Body of pancreas (tissue), 4 donors: ENCODE measurements around the gene IZUMO4. TPM values are rescaled to one million over a fixed set of nuclear protein-coding genes. Genes with fewer than 3 reads are reported as not detected.

Experiments
- ATAC-seq: fragments of 150-250 bp; one replicate; pipeline ENCODE4 v1.9.1; 2016
- DNase-seq, 4 donors: peaks; one replicate each; pipeline ENCODE4 v3.0.0-alpha.2; 2019
- H3K27ac ChIP-seq, 4 donors: fragments of 200-600 bp; sonication (generic); 1 replicate in 3 of 4; 2 replicates in 1 of 4; pipeline versions ENCODE4 v1.5.1 to v1.6.1; 2016 to 2019; ENCODE audit warnings: mild to moderate bottlenecking in 1 of 4, mixed read lengths in 1 of 4, moderate library complexity in 1 of 4
- H3K27me3 ChIP-seq, 2 donors: fragments of 200-600 bp; sonication (generic); one replicate each; pipeline ENCODE4 v1.6.0; 2016; ENCODE audit warnings: mild to moderate bottlenecking in 1 of 2
- H3K36me3 ChIP-seq, 2 donors: fragments of 200-600 bp; sonication (generic); replicated peaks in 1 of 2; 2 replicates each; pipeline ENCODE4 v1.5.1; 2016; ENCODE audit warnings: low read depth in 2 of 2; ENCODE audit not compliant: insufficient read depth in 1 of 2
- H3K4me1 ChIP-seq: fragments of 200-600 bp; sonication (generic); one replicate; pipeline ENCODE4 v1.6.0; 2016
- H3K4me3 ChIP-seq, 2 donors: fragments of 200-600 bp; sonication (generic); 1 replicate in 1 of 2; 2 replicates in 1 of 2; pipeline ENCODE4 v1.5.1; 2016 to 2019
- H3K9me3 ChIP-seq, 3 donors: fragments of 200-600 bp; sonication (generic); 1 replicate in 2 of 3; 2 replicates in 1 of 3; pipeline ENCODE4 v1.5.1; 2016
- POLR2A ChIP-seq, 3 donors: fragments of 450-650 bp; IDR thresholded peaks; one replicate each; pipeline ENCODE4 v1.6.1; 2016; ENCODE audit warnings: antibody characterized with exemption in 3 of 3, mild to moderate bottlenecking in 2 of 3
- WGBS, 2 donors: methylation state at CpG; one replicate each; pipeline ENCODE4 v1.1.5; 2017; 5-methylcytosine and 5-hydroxymethylcytosine counted together
- intact Hi-C: fragments of 100-400 bp; cut with DNase I; formaldehyde crosslinking; loops from one replicate; pipeline ENCODE4 v1.15.1; 2023
- total RNA-seq, 2 donors: library from RNA; depleted of rRNA; stranded (reverse); fragments of >200 nt; gene quantifications; one replicate each; pipeline ENCODE4 v1.1.0, GENCODE V29; 2016
- TF ChIP-seq, protein P1 (sequence below), 7 experiments: fragments of 450-650 bp in 4 of 7; fragments of 200-600 bp in 3 of 7; sonication (generic) in 3 of 7; IDR thresholded peaks; one replicate each; pipeline ENCODE4 v1.5.1; 2016 to 2019; ENCODE audit warnings: antibody characterized with exemption in 7 of 7

Gene IZUMO4
- total RNA-seq, 2 donors from 2014 or later = 3.4 to 4.0 TPM

DNA sequence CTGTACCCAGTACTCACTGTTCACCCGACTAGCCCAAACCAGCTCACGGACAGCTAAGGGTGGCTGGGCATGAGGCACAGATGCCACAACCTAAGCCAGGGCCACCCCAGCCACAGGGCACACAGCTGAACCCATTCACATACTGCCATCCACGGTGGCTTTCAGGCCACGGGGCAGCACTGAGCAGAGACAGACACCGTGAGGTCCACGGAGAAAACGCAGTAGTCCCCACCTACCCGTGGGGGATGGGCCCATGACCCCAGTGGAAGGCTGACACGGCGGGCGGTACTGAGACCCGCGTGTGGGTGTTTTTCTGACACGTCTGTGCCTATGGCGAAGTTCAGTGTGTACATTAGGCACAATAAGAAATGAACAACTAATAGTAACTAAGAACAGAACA is 25.5 kb downstream of the IZUMO4 start:
- H3K27ac ChIP-seq = no peak overlapping the region
- no peaks in the 10 kb centered on the region for H3K27me3 ChIP-seq
- DNase-seq = no peak
- peaks cover 10 to 41% of the 10 kb centered on the region in 2 donors for H3K36me3 ChIP-seq
- ATAC-seq = no peak
- no peak overlapping the region for H3K4me3 ChIP-seq
- TF ChIP-seq, protein P1, sequence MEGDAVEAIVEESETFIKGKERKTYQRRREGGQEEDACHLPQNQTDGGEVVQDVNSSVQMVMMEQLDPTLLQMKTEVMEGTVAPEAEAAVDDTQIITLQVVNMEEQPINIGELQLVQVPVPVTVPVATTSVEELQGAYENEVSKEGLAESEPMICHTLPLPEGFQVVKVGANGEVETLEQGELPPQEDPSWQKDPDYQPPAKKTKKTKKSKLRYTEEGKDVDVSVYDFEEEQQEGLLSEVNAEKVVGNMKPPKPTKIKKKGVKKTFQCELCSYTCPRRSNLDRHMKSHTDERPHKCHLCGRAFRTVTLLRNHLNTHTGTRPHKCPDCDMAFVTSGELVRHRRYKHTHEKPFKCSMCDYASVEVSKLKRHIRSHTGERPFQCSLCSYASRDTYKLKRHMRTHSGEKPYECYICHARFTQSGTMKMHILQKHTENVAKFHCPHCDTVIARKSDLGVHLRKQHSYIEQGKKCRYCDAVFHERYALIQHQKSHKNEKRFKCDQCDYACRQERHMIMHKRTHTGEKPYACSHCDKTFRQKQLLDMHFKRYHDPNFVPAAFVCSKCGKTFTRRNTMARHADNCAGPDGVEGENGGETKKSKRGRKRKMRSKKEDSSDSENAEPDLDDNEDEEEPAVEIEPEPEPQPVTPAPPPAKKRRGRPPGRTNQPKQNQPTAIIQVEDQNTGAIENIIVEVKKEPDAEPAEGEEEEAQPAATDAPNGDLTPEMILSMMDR (IDR thresholded peaks at IDR 0.05) = no peak
- no peak for TF ChIP-seq POLR2A (IDR thresholded peaks at IDR 0.05)
- H3K4me1 ChIP-seq = peaks cover 11% of the 10 kb centered on the region
- H3K9me3 ChIP-seq = no peaks in the 10 kb centered on the region
- WGBS, 2 donors = 83 to 91% methylated on average over 10 to 15 of the region's 15 CpGs
- intact Hi-C loops = no loop called here

DNA sequence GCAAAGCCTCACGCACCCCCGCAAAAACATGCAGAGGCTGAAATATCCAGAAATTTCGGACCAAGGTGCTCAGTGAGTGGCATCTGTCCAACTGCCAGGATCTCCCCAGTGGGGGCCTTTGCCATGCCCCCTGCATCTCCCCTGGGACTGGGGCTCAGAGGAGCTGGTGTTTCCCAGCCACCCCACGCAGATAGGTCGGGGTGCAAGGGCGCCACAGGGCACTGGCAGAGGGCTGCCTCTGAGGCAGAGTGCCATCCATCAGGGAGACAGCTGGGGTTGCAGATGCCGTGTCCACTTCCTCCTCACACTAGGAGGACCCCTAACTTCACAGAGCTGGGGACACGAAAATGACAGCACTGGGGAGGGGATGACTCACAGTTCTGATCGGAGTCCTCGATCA is 26.3 kb downstream of the IZUMO4 start:
- intact Hi-C loops = no loop called here
- no peak for DNase-seq
- H3K36me3 ChIP-seq = peaks cover 10 to 46% of the 10 kb centered on the region in 2 donors
- H3K4me3 ChIP-seq = no peak overlapping the region
- H3K4me1 ChIP-seq = peaks cover 4% of the 10 kb centered on the region
- no peak for ATAC-seq
- TF ChIP-seq, protein P1 (IDR thresholded peaks at IDR 0.05) = no peak
- TF ChIP-seq POLR2A (IDR thresholded peaks at IDR 0.05) = no peak
- no peak overlapping the region for H3K27ac ChIP-seq
- 87 to 97% methylated on average over 7 to 9 of the region's 10 CpGs for WGBS, 2 donors
- H3K27me3 ChIP-seq = no peaks in the 10 kb centered on the region
- no peaks in the 10 kb centered on the region for H3K9me3 ChIP-seq

DNA sequence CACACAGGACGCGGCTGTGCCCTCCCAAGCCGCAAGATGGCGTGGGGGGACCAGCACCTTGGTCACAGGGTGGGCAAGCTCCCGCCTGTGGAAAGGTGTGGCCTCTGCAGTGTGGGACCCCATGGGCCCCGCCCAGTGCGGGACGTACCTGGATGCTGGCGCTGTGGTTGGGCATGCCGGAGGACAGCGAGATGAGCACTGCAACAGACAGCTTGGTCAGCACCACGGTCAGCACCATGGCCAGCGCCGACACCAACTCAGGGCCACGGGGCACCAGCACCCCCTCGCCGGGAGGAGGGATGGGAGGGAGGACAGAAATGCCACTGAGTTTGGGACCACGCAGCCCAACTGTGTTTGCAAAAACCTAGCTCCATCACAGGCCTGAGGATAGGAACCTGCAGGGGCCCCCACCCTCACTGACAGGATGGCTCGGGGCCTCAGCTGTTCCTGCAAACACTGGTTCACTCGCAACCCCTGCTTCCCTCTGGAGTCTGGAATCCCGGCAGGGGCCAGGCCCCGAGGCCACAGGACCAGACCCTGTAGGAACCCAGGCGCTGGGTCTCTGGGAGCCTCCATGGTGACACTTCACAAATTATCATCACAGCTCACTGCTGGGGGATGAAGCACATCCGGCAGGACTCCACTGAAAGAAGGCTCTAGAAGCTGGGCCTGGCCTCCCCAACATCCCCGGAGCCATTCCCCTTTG is 27.1 kb downstream of the IZUMO4 start:
- WGBS, 2 donors = 85 to 87% methylated on average over 3 to 25 of the region's 25 CpGs
- Histone ChIP-seq H3K36me3 (peaks cover 10 to 41% of the 10 kb centered on the region in 2 donors), H3K9me3 (no peaks in the 10 kb centered on the region), H3K27ac (no peak overlapping the region), H3K27me3 (no peaks in the 10 kb centered on the region), H3K4me3 (no peak overlapping the region), H3K4me1 (no peaks in the 10 kb centered on the region)
- ATAC-seq (no peak), DNase-seq (no peak)
- TF ChIP-seq, protein P1 (IDR thresholded peaks at IDR 0.05) = no peak
- TF ChIP-seq POLR2A (IDR thresholded peaks at IDR 0.05) = no peak
- intact Hi-C loops = no loop called here

DNA sequence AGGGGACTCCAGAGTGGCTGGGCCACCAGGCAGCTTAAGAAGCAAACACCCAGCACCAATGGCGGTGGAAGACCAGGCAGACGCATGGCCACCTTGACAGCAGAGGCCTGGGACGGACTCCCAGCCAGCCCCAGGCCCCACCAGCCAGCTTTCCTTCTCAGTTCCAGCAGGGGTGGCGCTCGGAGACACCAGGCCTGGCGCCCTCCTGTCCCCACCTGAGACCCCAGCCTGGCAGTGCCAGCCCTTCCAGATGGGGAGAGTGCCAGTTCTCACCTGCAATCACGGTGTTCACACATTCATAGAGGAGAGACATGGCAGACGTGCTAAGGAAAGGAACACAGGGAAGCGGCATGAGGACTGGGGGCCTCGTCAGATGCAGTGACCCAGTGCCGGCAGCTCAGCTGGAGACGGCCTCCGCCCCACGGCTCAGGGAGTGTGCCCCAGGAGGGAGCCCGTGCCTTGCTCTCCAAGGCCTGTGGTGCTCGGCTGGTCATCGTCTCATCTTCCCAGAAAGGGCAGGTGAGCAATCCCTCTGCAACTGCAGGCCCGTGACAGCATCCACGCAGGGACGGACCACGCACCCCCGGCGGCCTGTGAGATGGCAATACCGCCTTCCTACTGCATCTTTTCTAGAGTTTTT is 30.3 kb downstream of the IZUMO4 start:
- H3K9me3 ChIP-seq = no peaks in the 10 kb centered on the region

More for the DNA sequence above, 30.3 kb downstream of the IZUMO4 start:
- H3K36me3 ChIP-seq = peaks cover 0 to 39% of the 10 kb centered on the region in 2 donors
- 94 to 96% methylated on average over 23 to 24 of the region's 24 CpGs for WGBS, 2 donors
- ATAC-seq (no peak), DNase-seq (no peak)
- no peak overlapping the region for H3K4me3 ChIP-seq
- intact Hi-C loops = no loop called here
- H3K27ac ChIP-seq = no peak overlapping the region
- TF ChIP-seq, protein P1 (IDR thresholded peaks at IDR 0.05) = no peak
- no peak for TF ChIP-seq POLR2A (IDR thresholded peaks at IDR 0.05)
- no peaks in the 10 kb centered on the region for H3K4me1 ChIP-seq
- H3K27me3 ChIP-seq = no peaks in the 10 kb centered on the region
